Measurements from ENCODE around the gene IFT52.

IFT52 gene

DNA sequence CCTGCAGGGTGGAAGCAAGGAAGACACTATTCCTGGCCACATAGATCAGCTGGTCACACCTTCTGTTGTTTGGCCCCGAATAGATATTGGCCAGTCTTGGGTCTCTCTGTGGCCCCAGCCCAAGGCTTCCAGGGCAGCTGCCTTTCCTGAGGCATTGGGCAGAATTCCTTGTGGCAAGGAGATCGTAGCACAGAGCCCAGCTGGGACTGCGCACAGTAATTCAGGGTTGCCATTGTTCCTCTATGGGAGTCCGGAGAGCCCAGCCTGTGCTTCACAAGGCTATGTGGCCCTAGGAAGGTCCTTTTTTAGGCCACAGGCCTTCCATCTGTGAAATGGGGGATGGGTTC, 25.0 kb upstream of the IFT52 start:
- Histone ChIP-seq H3K36me3 (ENCODE audit: low read depth) (no peaks in the 10 kb centered on the region), H3K27ac (ENCODE audit: poor library complexity, severe bottlenecking) (no peak overlapping the region), H3K4me3 (ENCODE audit: severe bottlenecking) (no peak overlapping the region), H3K9me3 (ENCODE audit: severe bottlenecking) (no peaks in the 10 kb centered on the region), H3K4me1 (ENCODE audit: insufficient read depth, poor library complexity, severe bottlenecking) (no peaks in the 10 kb centered on the region), H3K27me3 (ENCODE audit: insufficient read depth, poor library complexity, severe bottlenecking) (no peaks in the 10 kb centered on the region)
- TF ChIP-seq, protein P1, sequence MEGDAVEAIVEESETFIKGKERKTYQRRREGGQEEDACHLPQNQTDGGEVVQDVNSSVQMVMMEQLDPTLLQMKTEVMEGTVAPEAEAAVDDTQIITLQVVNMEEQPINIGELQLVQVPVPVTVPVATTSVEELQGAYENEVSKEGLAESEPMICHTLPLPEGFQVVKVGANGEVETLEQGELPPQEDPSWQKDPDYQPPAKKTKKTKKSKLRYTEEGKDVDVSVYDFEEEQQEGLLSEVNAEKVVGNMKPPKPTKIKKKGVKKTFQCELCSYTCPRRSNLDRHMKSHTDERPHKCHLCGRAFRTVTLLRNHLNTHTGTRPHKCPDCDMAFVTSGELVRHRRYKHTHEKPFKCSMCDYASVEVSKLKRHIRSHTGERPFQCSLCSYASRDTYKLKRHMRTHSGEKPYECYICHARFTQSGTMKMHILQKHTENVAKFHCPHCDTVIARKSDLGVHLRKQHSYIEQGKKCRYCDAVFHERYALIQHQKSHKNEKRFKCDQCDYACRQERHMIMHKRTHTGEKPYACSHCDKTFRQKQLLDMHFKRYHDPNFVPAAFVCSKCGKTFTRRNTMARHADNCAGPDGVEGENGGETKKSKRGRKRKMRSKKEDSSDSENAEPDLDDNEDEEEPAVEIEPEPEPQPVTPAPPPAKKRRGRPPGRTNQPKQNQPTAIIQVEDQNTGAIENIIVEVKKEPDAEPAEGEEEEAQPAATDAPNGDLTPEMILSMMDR (IDR thresholded peaks at IDR 0.05; ENCODE audit: poor library complexity, severe bottlenecking): no peak
- DNase-seq (ENCODE audit: low spot score) (no peak), ATAC-seq (ENCODE audit: low read depth) (no peak)

DNA sequence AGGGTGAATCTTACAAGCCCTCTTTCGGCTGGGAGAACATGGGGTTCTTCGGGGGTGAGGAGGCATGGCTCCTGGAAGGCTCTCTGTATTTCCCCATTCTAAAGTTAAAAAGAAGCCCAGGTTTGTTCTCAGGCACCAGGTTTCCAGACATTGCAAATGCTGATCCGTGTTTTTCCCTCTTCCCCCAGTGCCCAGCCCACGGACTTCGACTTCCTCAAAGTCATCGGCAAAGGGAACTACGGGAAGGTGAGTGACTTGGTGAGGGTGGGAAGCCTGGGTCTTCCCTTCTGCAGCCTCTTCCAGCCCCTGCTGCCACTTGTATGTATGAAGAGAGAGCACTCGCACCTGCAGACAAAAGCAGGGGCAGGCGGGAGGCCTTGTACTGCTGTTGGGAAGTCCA, 23.3 kb upstream of the IFT52 start:
- H3K27me3 ChIP-seq (ENCODE audit: insufficient read depth, poor library complexity, severe bottlenecking): no peaks in the 10 kb centered on the region
- H3K36me3 ChIP-seq (ENCODE audit: low read depth): no peaks in the 10 kb centered on the region
- no peaks in the 10 kb centered on the region for H3K4me1 ChIP-seq (ENCODE audit: insufficient read depth, poor library complexity, severe bottlenecking)
- TF ChIP-seq, protein P1 (IDR thresholded peaks at IDR 0.05; ENCODE audit: poor library complexity, severe bottlenecking): no peak
- H3K4me3 ChIP-seq (ENCODE audit: severe bottlenecking): no peak overlapping the region
- no peaks in the 10 kb centered on the region for H3K9me3 ChIP-seq (ENCODE audit: severe bottlenecking)
- H3K27ac ChIP-seq (ENCODE audit: poor library complexity, severe bottlenecking): no peak overlapping the region
- DNase-seq (ENCODE audit: low spot score) (no peak), ATAC-seq (ENCODE audit: low read depth) (no peak)

DNA sequence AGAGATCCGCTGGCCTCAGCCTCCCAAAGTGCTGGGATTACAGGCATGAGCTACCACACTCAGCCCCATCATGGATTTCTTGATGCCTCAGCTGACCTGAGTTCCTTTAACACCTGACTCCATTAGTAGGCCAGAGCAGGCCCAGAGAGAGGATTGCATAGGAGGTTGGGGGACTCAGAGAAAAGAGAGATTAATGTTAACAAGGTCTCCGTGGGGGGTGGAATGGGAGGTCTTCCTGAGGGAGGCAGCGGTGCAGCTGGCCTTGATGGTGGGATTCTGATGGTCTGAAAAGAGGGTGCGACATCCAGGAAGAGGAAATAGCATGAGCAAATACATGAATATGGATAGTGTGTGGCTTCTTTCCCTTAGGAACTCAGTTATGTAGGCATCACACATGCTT, 22.0 kb upstream of the IFT52 start:
- no peak for DNase-seq (ENCODE audit: low spot score)
- Histone ChIP-seq H3K36me3 (ENCODE audit: low read depth) (no peaks in the 10 kb centered on the region), H3K27me3 (ENCODE audit: insufficient read depth, poor library complexity, severe bottlenecking) (no peaks in the 10 kb centered on the region), H3K4me3 (ENCODE audit: severe bottlenecking) (no peak overlapping the region), H3K4me1 (ENCODE audit: insufficient read depth, poor library complexity, severe bottlenecking) (no peaks in the 10 kb centered on the region), H3K27ac (ENCODE audit: poor library complexity, severe bottlenecking) (no peak overlapping the region), H3K9me3 (ENCODE audit: severe bottlenecking) (no peaks in the 10 kb centered on the region)
- TF ChIP-seq, protein P1 (IDR thresholded peaks at IDR 0.05; ENCODE audit: poor library complexity, severe bottlenecking): no peak
- ATAC-seq (ENCODE audit: low read depth): no peak

DNA sequence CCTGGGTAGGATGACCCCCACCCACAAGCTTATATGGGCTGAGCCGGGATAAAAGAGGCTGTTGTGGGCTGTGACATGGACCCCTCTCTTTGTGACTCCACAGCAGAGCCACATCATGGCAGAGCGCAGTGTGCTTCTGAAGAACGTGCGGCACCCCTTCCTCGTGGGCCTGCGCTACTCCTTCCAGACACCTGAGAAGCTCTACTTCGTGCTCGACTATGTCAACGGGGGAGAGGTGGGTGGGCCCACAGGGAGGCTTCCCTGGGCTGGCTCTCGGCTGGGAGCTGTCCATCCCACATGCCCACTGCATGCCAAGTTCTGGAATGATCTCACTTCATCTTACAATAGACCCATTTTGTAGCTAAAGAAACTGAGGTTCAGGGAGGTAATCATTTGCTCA, 21.5 kb upstream of the IFT52 start:
- H3K36me3 ChIP-seq (ENCODE audit: low read depth): no peaks in the 10 kb centered on the region
- ATAC-seq (ENCODE audit: low read depth): no peak
- H3K27me3 ChIP-seq (ENCODE audit: insufficient read depth, poor library complexity, severe bottlenecking): no peaks in the 10 kb centered on the region

DNA sequence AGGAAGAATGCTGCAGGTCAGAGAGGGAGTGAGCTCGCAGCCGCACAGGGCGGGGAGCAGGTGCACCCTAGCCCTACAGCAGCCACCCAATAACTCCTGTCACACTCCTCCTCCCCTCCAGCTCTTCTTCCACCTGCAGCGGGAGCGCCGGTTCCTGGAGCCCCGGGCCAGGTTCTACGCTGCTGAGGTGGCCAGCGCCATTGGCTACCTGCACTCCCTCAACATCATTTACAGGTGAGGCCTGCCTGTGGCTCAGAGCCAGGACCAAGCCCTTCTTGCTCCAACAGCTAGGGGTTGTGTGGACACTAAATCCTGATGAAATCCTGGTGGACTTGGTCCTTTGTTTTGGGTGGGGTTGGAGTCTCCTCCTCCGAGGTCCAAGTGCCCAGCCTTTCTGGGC, 20.2 kb upstream of the IFT52 start:
- DNase-seq (ENCODE audit: low spot score) (no peak), ATAC-seq (ENCODE audit: low read depth) (no peak)
- Histone ChIP-seq H3K27me3 (ENCODE audit: insufficient read depth, poor library complexity, severe bottlenecking) (no peaks in the 10 kb centered on the region), H3K4me1 (ENCODE audit: insufficient read depth, poor library complexity, severe bottlenecking) (no peaks in the 10 kb centered on the region), H3K4me3 (ENCODE audit: severe bottlenecking) (no peak overlapping the region), H3K27ac (ENCODE audit: poor library complexity, severe bottlenecking) (no peak overlapping the region), H3K36me3 (ENCODE audit: low read depth) (no peaks in the 10 kb centered on the region), H3K9me3 (ENCODE audit: severe bottlenecking) (no peaks in the 10 kb centered on the region)
- TF ChIP-seq, protein P1 (IDR thresholded peaks at IDR 0.05; ENCODE audit: poor library complexity, severe bottlenecking): no peak

More for the DNA sequence above, 21.5 kb upstream of the IFT52 start:
- TF ChIP-seq, protein P1 (IDR thresholded peaks at IDR 0.05; ENCODE audit: poor library complexity, severe bottlenecking): no peak
- Histone ChIP-seq H3K27ac (ENCODE audit: poor library complexity, severe bottlenecking) (no peak overlapping the region), H3K9me3 (ENCODE audit: severe bottlenecking) (no peaks in the 10 kb centered on the region), H3K4me3 (ENCODE audit: severe bottlenecking) (no peak overlapping the region), H3K4me1 (ENCODE audit: insufficient read depth, poor library complexity, severe bottlenecking) (no peaks in the 10 kb centered on the region)
- DNase-seq (ENCODE audit: low spot score): no peak

Data from RWPE2 (cell line).